Measurements from ENCODE around the gene S1PR3. TPM values are rescaled to one million over a fixed set of nuclear protein-coding genes. Genes with fewer than 3 reads are reported as not detected.

Gene S1PR3
- total RNA-seq, 4 donors from 2014 or later, result 5.6 to 8.1 (median 6.0) TPM

GRCh38 chr9:89012294-89013042 lies 21.2 kb downstream of the S1PR3 start:
- intact Hi-C loops (cut with DNase I), result no loop called here
- no peak for DNase-seq
- WGBS, 2 donors, result 88 to 93% methylated on average over 10 to 13 of the region's 13 CpGs
- no peaks in the 10 kb centered on the region for H3K4me1 ChIP-seq
- no peak overlapping the region for H3K27ac ChIP-seq
- H3K9me3 ChIP-seq, result no peaks in the 10 kb centered on the region
- no peak overlapping the region for H3K4me3 ChIP-seq (replicated peaks in 1 of 3)
- no peaks in the 10 kb centered on the region for H3K27me3 ChIP-seq
- H3K36me3 ChIP-seq, result no peaks in the 10 kb centered on the region
- TF ChIP-seq CTCF (IDR thresholded peaks at IDR 0.05), result no peak
- no peak for TF ChIP-seq POLR2A (IDR thresholded peaks at IDR 0.05)

GRCh38 chr9:89013660-89014059 lies 22.4 kb downstream of the S1PR3 start:
- DNase-seq, result no peak
- 92 to 100% methylated on average over 1 of the region's 1 CpG for WGBS, 2 donors
- H3K4me1 ChIP-seq, result no peaks in the 10 kb centered on the region
- no peak overlapping the region for H3K27ac ChIP-seq
- H3K36me3 ChIP-seq, result no peaks in the 10 kb centered on the region
- no peaks in the 10 kb centered on the region for H3K9me3 ChIP-seq
- intact Hi-C loops (cut with DNase I), result no loop called here
- no peak overlapping the region for H3K4me3 ChIP-seq (replicated peaks in 1 of 3)
- TF ChIP-seq CTCF (IDR thresholded peaks at IDR 0.05), result no peak
- TF ChIP-seq POLR2A (IDR thresholded peaks at IDR 0.05), result no peak
- H3K27me3 ChIP-seq, result no peaks in the 10 kb centered on the region

- WGBS, 2 donors, result 89 to 92% methylated on average over 7 of the region's 7 CpGs
- H3K4me3 ChIP-seq (replicated peaks in 1 of 3), result no peak overlapping the region
- H3K36me3 ChIP-seq, result no peaks in the 10 kb centered on the region
- no peak for DNase-seq
- no peak for TF ChIP-seq POLR2A (IDR thresholded peaks at IDR 0.05)
- no peak for TF ChIP-seq CTCF (IDR thresholded peaks at IDR 0.05)
- intact Hi-C loops (cut with DNase I), result no loop called here
- H3K27me3 ChIP-seq, result no peaks in the 10 kb centered on the region
- no peaks in the 10 kb centered on the region for H3K4me1 ChIP-seq
- no peak overlapping the region for H3K27ac ChIP-seq
- H3K9me3 ChIP-seq, result no peaks in the 10 kb centered on the region
These were observed 22.9 kb downstream of the S1PR3 start for GRCh38 chr9:89014153-89014552.

GRCh38 chr9:89015336-89015735 lies 24.1 kb downstream of the S1PR3 start:
- DNase-seq, result no peak

More at GRCh38 chr9:89015336-89015735, 24.1 kb downstream of the S1PR3 start:
- 89 to 90% methylated on average over 2 of the region's 2 CpGs for WGBS, 2 donors
- Histone ChIP-seq H3K4me1 (no peaks in the 10 kb centered on the region), H3K27me3 (no peaks in the 10 kb centered on the region), H3K4me3 (replicated peaks in 1 of 3) (no peak overlapping the region), H3K36me3 (no peaks in the 10 kb centered on the region), H3K27ac (no peak overlapping the region), H3K9me3 (no peaks in the 10 kb centered on the region)
- intact Hi-C loops (cut with DNase I), result no loop called here
- TF ChIP-seq POLR2A (IDR thresholded peaks at IDR 0.05), result no peak
- TF ChIP-seq CTCF (IDR thresholded peaks at IDR 0.05), result no peak

All from thyroid gland (tissue), 4 donors.